A673 (cell line): ENCODE data around the gene TMEM30B.

Experiments
- EZH2 ChIP-seq: fragments of 200-600 bp; sonication (generic); IDR thresholded peaks from 2 replicates; pipeline ENCODE4 v1.6.1; 2017; ENCODE audit warnings: borderline replicate concordance, low read depth, mild to moderate bottlenecking, mixed read lengths, antibody characterized with exemption, low read length; ENCODE audit not compliant: poor library complexity, severe bottlenecking
- TF ChIP-seq, protein P1 (sequence below): fragments of 300-800, 200-600 bp; sonication (generic); conservative IDR thresholded peaks from 2 replicates; pipeline ENCODE4 v1.5.1; 2017; ENCODE audit warnings: low read depth, mild to moderate bottlenecking, antibody characterized with exemption, low read length, moderate library complexity, mixed read lengths

GRCh38 chr14:61280092-61280525 is 1.0 kb downstream of the TMEM30B start:
- TF ChIP-seq, protein P1, sequence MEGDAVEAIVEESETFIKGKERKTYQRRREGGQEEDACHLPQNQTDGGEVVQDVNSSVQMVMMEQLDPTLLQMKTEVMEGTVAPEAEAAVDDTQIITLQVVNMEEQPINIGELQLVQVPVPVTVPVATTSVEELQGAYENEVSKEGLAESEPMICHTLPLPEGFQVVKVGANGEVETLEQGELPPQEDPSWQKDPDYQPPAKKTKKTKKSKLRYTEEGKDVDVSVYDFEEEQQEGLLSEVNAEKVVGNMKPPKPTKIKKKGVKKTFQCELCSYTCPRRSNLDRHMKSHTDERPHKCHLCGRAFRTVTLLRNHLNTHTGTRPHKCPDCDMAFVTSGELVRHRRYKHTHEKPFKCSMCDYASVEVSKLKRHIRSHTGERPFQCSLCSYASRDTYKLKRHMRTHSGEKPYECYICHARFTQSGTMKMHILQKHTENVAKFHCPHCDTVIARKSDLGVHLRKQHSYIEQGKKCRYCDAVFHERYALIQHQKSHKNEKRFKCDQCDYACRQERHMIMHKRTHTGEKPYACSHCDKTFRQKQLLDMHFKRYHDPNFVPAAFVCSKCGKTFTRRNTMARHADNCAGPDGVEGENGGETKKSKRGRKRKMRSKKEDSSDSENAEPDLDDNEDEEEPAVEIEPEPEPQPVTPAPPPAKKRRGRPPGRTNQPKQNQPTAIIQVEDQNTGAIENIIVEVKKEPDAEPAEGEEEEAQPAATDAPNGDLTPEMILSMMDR = no peak
- TF ChIP-seq EZH2 = no peak
